GM19455 (cell line): ENCODE data around the gene ZFC3H1.

Experiments
- ATAC-seq: cut with Tn5 transposase; IDR thresholded peaks from one replicate; pipeline ENCODE4 v1.9.1; 2021; ENCODE audit not compliant: unreplicated experiment

The ZFC3H1 gene

GRCh38 chr12:71636704-71637115 lies 26.9 kb downstream of the ZFC3H1 start:
- no peak for ATAC-seq

DNA sequence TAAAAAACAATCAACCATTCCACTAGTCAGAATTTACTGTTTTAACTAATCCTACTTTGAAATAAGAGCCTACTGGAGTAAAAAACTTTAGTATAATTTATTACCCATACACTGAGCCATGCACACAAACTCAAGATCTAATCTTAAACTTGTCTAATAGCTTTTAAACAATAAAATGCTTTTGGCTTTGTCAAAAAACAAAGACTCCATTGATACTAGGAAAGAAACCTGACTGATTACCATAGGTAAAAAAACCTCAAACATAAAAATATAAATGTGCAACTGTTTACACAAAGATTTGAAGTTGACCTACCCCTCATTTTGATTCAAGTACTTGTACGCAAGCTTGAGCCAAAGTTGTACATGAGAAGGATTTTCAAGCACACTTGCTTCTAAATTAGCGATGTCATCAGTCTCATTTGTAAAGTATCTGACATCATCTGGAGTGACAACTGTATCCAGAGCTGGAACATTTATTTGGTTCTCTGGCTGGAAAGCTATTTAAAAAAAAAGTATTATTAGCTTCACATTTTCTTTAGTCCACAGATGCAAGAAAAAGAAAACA lies 36.1 kb downstream of the ZFC3H1 start:
- ATAC-seq: no peak

GRCh38 chr12:71626768-71627167 lies 36.9 kb downstream of the ZFC3H1 start:
- no peak for ATAC-seq

GRCh38 chr12:71626098-71626497 lies 37.5 kb downstream of the ZFC3H1 start:
- ATAC-seq: no peak

DNA sequence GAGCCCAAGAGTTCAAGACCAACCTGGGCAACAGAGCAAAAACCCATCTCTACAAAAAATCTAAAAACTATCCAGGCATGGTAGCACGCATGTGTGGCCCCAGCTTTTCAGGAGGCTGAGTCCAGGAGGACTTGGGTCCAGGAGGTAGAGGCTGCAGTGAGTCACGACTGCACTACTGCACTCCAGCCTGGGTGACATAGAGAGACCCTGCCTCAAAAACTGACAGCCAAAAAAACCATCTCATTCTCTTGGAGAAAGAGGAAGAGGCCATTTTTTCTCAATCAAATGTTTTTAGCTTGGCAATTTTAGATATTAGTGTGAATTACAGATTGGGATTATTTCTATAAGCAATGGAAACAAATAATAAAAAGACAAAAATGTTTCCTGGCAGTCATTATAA lies 38.2 kb downstream of the ZFC3H1 start:
- no peak for ATAC-seq

DNA sequence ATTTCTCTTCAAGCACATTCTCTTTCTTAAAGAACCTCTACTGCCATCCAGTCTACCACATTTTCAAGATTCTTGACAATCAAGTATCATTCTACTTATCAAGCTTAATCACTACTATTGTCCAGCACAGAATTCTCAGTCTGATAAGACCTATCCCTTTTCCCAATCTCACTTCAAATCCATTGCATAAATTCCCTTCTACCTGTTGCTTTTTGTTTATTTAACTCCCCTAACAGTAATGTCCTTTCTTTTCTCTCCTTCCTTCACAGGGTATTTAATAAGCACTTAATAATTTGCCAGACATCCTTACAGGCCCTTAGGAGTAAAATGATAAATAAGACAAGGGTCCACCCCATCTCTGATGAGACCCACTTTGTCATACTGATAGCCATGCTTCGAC lies 41.7 kb downstream of the ZFC3H1 start:
- no peak for ATAC-seq

DNA sequence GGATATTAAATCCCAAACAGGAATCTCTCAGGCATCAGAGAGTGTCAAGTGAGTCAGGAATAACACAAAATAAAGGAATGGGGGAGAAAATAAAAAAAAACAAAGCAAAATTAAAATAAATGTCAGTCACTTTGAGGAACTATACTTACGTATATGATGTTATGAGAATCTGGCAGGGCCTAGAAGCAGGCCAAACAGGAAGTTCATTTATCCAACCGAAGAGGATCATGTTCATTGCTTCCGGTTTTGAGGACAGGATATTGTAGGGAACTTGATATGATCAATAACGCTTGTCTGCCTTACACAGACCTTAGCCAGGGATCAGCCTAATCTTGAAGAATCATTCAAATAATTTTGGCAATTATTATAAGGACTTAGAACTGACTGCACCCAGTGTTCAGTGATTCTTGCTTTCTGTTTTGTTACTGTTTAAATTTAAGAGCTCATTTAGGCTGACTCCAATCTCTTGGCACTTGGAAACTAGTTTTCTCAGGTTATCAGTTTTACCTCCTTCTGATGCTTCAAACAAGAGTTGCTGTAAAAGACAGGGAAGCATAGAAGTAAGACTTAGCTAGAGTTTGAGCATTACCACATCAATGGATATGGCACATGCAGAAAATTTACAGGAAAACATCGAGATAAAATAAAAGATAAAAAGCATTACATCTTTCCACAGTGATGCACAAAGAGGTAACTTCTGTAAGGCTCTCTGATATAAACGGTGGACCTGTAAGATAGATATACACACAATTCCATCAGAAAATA lies 53.4 kb downstream of the ZFC3H1 start:
- no peak for ATAC-seq

GRCh38 chr12:71607494-71608330 lies 55.9 kb downstream of the ZFC3H1 start:
- ATAC-seq: no peak

DNA sequence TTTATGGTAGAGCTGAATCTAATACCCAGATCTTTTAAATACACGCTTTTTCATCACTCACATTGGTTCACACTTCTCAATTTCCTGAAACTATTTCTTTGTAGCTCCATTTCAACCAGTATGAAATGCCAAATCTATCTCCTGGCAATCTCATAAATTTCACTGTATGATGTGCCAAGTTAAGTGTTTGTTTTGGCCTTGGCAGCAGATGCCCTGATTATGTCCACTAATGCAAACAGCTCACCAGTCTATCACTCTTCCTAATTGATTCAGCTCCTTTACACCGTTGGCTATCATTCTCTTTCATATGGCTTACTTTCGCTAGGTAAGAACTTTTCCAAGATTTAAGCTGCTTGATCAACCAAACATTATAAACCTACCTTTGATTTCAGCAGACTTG lies 58.6 kb downstream of the ZFC3H1 start:
- no peak for ATAC-seq

DNA sequence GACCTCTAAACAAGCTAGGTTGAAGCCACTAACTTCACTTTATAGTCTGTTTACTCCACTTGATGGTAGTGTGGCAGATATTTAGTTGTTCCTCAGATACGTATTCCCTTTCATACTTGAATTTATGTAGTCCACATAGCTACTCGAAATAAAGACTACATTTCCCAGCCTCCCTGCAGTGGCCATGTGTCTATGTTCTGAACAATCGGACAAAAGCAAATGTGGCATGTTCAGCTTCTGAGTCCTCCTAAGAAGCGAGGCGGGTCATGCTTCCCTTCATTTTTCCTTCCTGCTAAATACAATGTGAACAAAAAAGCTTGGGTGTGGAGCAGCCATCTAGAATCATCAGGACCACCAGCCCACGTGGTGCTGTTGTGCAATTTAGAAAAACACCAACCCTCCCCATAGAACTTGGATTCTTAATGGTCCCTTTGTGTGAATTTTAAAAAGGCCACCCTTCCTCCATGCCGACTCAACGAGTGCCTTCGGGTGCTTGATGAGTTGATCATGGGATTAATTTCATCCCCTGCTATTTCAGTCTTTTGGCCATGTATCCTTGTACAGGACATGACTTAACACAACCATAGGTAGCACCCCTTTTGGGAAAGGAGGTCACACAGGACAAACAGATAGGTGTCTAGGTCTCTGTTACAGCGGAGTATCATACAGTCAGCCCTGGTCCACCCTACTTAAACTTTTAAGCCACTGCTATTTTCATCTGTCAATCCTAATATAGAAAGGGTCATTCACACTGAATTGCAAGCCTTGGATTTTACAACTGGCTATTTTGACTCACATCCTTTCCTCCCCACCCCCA lies 60.7 kb downstream of the ZFC3H1 start:
- ATAC-seq: no peak

DNA sequence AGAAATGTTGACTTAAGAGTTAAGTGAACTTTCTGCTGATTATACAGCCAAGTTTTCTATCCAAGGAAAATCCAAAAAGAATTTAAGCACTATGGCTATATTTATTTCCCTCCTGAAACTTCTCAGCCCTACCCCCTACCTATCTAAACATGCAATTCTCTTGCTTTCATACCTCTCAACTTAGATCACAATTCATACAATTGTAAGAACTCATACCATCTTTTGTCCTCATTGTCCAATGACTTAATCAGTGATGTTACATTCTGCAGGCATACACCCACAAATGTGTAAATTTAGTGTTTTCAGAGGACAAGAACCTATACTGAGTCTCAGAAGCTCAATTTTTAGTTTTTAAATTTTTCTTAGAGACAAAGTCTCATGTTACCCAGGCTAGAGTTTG lies 62.1 kb downstream of the ZFC3H1 start:
- no peak for ATAC-seq

DNA sequence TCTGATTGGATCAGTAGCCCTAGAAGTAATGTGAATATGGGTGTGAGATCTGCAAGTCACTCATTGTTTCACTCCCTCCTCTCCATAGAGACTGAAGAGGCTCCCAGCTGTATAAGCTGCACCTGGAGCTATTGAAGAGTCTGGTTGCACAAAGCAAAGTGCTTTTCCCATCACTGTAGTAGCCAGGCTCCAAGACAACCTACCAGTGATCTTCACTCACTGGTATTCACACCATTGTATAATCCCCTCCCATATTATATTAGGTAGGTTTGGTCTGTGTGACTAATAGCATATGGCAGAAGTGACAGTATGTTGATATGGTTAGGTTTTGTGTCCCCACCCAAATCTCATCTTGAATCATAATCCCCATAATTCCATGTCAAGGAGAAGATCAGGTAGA lies 64.4 kb downstream of the ZFC3H1 start:
- no peak for ATAC-seq

DNA sequence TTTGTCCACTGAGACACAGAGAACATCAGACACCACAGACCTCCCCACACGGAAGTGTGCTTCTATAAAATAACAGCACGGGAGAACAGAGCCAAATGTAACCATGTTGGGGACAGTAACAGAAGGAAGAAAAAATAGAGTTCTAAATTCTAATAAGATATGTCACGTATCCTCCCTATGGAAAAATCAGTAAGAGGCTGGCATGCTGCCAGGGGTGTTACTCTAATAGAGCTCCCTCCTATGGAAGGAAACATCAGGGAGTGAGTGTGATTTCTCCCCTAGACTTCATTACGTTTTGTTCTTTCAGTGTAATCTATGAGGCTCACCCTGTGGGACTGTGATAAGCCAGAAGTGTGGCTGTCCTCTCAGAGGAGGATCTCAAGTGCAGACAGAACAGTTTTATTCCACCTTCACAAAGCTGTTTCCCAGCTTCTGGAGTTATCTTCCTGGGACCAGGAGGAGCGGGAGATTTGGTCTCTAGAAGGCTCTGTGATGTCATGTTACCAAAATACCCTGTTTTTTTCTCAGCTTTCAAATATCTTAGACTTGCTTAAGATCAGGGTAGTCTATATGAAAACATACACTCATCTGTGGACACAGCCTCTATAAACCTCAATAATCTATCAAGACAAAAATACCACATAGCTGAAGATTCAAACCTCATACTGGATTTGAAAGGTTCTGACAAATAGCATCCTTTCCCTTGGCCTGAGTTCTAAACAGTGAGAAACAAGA lies 69.3 kb downstream of the ZFC3H1 start:
- no peak for ATAC-seq

GRCh38 chr12:71592841-71593240 lies 70.8 kb downstream of the ZFC3H1 start:
- ATAC-seq: no peak

DNA sequence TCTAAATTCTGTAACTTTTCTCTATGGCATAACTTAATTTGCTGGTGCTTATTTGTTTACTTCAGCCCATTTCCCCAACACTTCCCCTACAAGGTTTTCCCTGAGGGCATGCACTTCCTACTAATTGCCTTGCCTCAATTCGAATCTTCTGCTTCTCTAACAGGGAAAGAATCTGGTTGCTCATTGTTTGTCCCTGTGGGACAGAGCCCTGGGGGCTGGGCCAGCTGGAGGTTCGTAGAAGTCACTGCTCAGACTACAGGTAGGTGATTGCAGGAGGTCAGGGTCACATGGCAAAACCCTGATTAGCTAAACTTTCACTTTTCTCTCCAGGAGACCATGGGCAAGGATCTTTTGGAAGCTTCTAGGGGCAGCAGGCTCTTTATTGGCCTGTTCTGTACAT lies 72.0 kb downstream of the ZFC3H1 start:
- no peak for ATAC-seq

GRCh38 chr12:71589478-71589881 lies 74.2 kb downstream of the ZFC3H1 start:
- no peak for ATAC-seq

GRCh38 chr12:71587012-71587411 lies 76.6 kb downstream of the ZFC3H1 start:
- ATAC-seq: no peak

DNA sequence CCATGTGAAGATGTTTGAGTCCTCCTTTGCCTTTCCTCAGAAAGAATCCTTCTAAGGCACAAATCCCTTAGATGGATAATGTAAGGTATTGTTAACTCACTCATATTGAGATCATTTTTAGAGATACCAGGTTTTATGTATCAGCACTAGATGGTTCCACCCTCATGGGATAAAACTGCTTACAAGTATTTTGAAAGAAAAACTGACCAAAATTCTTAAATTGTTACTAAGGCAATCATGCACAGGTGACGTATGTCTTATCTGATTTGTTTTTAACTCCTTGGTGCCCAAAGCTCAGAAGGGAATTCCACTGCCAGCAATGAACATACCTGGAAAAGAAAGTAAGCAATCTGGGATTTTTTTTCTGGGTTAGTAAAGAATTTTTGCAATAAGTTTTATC lies 78.4 kb downstream of the ZFC3H1 start:
- no peak for ATAC-seq

DNA sequence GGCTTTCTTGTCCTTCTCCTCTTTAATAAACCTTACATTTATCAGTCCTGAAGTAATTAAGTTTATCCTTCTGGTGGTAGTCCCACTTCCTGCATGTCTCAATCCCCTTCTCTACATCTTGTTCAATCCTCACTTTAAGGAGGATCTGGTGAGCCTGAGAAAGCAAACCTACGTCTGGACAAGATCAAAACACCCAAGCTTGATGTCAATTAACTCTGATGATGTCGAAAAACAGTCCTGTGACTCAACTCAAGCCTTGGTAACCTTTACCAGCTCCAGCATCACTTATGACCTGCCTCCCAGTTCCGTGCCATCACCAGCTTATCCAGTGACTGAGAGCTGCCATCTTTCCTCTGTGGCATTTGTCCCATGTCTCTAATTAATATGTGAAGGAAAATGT lies 79.3 kb downstream of the ZFC3H1 start:
- no peak for ATAC-seq

- no peak for ATAC-seq
Observed at GRCh38 chr12:71582925-71583324, 80.7 kb downstream of the ZFC3H1 start.

DNA sequence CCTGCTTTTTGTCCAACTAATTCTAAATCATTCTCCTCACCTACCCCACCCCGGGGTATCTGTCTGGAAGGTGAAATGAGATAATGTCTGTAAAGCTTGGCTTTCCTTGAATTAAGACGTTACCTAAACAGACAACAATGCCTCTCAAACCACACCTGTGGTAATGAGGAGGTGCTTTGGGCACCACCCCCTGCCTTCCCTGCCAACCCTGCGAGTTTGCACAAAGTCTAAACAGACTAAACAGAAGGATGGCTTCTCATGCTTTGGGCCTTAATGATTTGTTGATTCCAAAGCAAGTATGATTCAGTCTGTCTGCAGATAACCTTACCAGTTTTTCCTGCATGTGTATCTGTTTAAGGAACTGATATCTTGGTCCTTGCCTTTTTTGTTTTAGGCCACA lies 82.4 kb downstream of the ZFC3H1 start:
- ATAC-seq: no peak
